Neural progenitor cell (in vitro differentiated cells): Measurements from ENCODE around the gene KIAA1549.
"Not testable (repeated sequence)": the region's sequence is repeated elsewhere in the genome, so short reads cannot be mapped to it uniquely, and the experiment has no call there.

Experiments used
- CTCF ChIP-seq: fragments of 200-600 bp; sonication (generic); IDR thresholded peaks from 2 replicates; pipeline ENCODE4 v1.5.1; 2017; ENCODE audit warnings: antibody characterized with exemption, mild to moderate bottlenecking
- EZH2 ChIP-seq: fragments of 200-600 bp; sonication (generic); IDR thresholded peaks from 2 replicates; pipeline ENCODE4 v1.6.1; 2017; ENCODE audit warnings: antibody characterized with exemption, mild to moderate bottlenecking, moderate library complexity
- EZH2phosphoT487 ChIP-seq: fragments of 200-600 bp; sonication (generic); IDR thresholded peaks from 2 replicates; pipeline ENCODE4 v1.6.1; 2017; ENCODE audit warnings: antibody characterized with exemption

- not testable (repeated sequence) for TF ChIP-seq EZH2, CTCF, EZH2phosphoT487
Observed at GRCh38 chr7:138940602-138941001, 40.6 kb downstream of the KIAA1549 start.
